Mesothelial cell of epicardium (in vitro differentiated cells): ENCODE measurements around the gene PARN. TPM values are rescaled to one million over a fixed set of nuclear protein-coding genes. Genes with fewer than 3 reads are reported as not detected.
"Not testable (repeated sequence)": the region's sequence is repeated elsewhere in the genome, so short reads cannot be mapped to it uniquely, and the experiment has no call there.

ENCODE experiments used
- DNase-seq, 2 experiments: peaks; one replicate each; pipeline ENCODE4 v3.0.0; 2021; ENCODE audit warnings: low spot score in 2 of 2; ENCODE audit not compliant: unreplicated experiment in 2 of 2
- H3K27ac Mint-ChIP-seq: 2 replicates; pipeline ENCODE4 v1.8.0; 2021; ENCODE audit warnings: mixed read lengths
- H3K27me3 Mint-ChIP-seq: 2 replicates; pipeline ENCODE4 v1.8.0; 2021; ENCODE audit warnings: low read depth, mixed read lengths
- H3K36me3 Mint-ChIP-seq: 2 replicates; pipeline ENCODE4 v1.8.0; 2021; ENCODE audit warnings: mixed read lengths
- H3K4me1 Mint-ChIP-seq: 2 replicates; pipeline ENCODE4 v1.8.0; 2021; ENCODE audit warnings: mixed read lengths
- H3K4me3 Mint-ChIP-seq: 2 replicates; pipeline ENCODE4 v1.8.0; 2021; ENCODE audit warnings: mild to moderate bottlenecking, moderate library complexity, mixed read lengths
- H3K9me3 Mint-ChIP-seq: 2 replicates; pipeline ENCODE4 v1.8.0; 2021; ENCODE audit warnings: mixed read lengths
- total RNA-seq: library from RNA; stranded (reverse); gene quantifications from 3 replicates; pipeline ENCODE4 v1.2.1, GENCODE V29; 2021
- TF ChIP-seq, protein P1 (sequence below): fragments of 200-600 bp; sonication (generic); IDR thresholded peaks from one replicate; pipeline ENCODE4 v1.5.0; 2021; ENCODE audit warnings: antibody characterized with exemption; ENCODE audit not compliant: unreplicated experiment

PARN gene
- total RNA-seq, 1 donor from 2014 or later = 35.6 TPM

DNA sequence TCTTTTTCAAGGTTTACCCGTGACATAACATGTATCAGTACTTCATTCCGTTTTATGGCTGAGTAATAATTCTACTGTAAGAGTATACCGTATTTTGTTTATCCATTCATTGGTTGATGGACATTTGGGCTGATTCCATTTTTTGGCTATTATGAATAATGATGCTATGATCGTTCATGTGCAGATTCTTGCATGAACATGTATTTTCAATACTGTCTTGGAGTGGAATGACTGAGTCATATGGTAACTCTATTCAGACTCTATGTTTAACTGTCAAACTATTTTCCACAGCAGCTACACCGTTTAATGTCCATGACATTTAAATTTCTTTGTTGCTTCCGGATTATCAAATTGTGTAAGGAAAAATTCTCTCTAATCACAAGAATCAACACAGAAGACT, 20.6 kb upstream of the PARN start:
- H3K4me3 Mint-ChIP-seq = no peak overlapping the region
- no peak for DNase-seq
- H3K36me3 Mint-ChIP-seq = peaks cover 23% of the 10 kb centered on the region
- H3K27me3 Mint-ChIP-seq = no peaks in the 10 kb centered on the region
- H3K27ac Mint-ChIP-seq = no peak overlapping the region
- no peaks in the 10 kb centered on the region for H3K4me1 Mint-ChIP-seq
- TF ChIP-seq, protein P1, sequence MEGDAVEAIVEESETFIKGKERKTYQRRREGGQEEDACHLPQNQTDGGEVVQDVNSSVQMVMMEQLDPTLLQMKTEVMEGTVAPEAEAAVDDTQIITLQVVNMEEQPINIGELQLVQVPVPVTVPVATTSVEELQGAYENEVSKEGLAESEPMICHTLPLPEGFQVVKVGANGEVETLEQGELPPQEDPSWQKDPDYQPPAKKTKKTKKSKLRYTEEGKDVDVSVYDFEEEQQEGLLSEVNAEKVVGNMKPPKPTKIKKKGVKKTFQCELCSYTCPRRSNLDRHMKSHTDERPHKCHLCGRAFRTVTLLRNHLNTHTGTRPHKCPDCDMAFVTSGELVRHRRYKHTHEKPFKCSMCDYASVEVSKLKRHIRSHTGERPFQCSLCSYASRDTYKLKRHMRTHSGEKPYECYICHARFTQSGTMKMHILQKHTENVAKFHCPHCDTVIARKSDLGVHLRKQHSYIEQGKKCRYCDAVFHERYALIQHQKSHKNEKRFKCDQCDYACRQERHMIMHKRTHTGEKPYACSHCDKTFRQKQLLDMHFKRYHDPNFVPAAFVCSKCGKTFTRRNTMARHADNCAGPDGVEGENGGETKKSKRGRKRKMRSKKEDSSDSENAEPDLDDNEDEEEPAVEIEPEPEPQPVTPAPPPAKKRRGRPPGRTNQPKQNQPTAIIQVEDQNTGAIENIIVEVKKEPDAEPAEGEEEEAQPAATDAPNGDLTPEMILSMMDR = no peak
- H3K9me3 Mint-ChIP-seq = no peaks in the 10 kb centered on the region

GRCh38 chr16:14649816-14650215, 19.8 kb upstream of the PARN start:
- no peaks in the 10 kb centered on the region for H3K9me3 Mint-ChIP-seq
- no peak for DNase-seq
- TF ChIP-seq, protein P1 = no peak
- H3K4me3 Mint-ChIP-seq = no peak overlapping the region
- H3K4me1 Mint-ChIP-seq = no peaks in the 10 kb centered on the region
- no peaks in the 10 kb centered on the region for H3K27me3 Mint-ChIP-seq
- H3K36me3 Mint-ChIP-seq = peaks cover 25% of the 10 kb centered on the region
- no peak overlapping the region for H3K27ac Mint-ChIP-seq

- H3K4me1 Mint-ChIP-seq = peaks cover 2% of the 10 kb centered on the region
- H3K9me3 Mint-ChIP-seq = no peaks in the 10 kb centered on the region
- TF ChIP-seq, protein P1 = no peak
- no peak overlapping the region for H3K4me3 Mint-ChIP-seq
- DNase-seq = no peak
- peaks cover 12% of the 10 kb centered on the region for H3K36me3 Mint-ChIP-seq
- H3K27me3 Mint-ChIP-seq = no peaks in the 10 kb centered on the region
- peak overlapping the region; percentile 34 for H3K27ac Mint-ChIP-seq
These were observed 11.9 kb upstream of the PARN start for GRCh38 chr16:14641926-14642325.

DNA sequence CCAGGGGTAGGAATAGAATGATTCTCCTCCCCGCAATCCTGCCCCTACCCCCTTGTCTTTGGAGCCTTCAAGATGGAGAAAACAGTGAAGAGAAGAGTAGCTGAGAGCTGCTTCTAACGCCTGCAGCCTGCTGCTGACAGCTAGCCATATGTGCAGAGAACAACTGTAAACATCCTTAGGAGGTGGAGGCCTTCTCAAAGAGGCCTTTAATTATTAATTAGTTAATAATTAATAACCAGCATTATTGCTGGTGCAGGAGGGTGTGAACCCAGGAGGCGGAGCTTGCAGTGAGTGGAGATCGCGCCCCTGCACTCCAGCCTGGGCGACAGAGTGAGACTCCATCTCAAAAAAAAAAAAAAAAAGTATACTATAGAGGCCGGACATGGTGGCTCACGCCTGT, 11.1 kb upstream of the PARN start:
- no peaks in the 10 kb centered on the region for H3K9me3 Mint-ChIP-seq
- no peak for DNase-seq
- no peak overlapping the region for H3K27ac Mint-ChIP-seq
- peaks cover 8% of the 10 kb centered on the region for H3K4me1 Mint-ChIP-seq
- no peaks in the 10 kb centered on the region for H3K27me3 Mint-ChIP-seq
- peaks cover 12% of the 10 kb centered on the region for H3K36me3 Mint-ChIP-seq
- TF ChIP-seq, protein P1 = no peak
- H3K4me3 Mint-ChIP-seq = no peak overlapping the region

- H3K36me3 Mint-ChIP-seq = peaks cover 12% of the 10 kb centered on the region
- TF ChIP-seq, protein P1 = no peak
- no peaks in the 10 kb centered on the region for H3K9me3 Mint-ChIP-seq
- no peak for DNase-seq
- H3K4me1 Mint-ChIP-seq = peaks cover 12% of the 10 kb centered on the region
- H3K4me3 Mint-ChIP-seq = no peak overlapping the region
- no peaks in the 10 kb centered on the region for H3K27me3 Mint-ChIP-seq
- H3K27ac Mint-ChIP-seq = no peak overlapping the region
These were observed 10.5 kb upstream of the PARN start for GRCh38 chr16:14640538-14640937.

DNA sequence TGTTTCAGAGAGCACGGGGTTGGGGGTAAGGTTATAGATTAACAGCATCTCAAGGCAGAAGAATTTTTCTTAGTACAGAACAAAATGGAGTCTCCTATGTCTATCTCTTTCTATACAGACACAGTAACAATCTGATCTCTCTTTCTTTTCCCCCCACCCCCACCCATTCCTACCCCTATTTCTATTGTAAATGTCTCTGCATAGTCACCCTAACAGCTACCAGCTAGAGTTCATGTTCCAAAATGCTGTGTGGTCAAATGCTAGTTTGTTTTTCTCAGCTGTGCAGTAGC, 6.8 kb upstream of the PARN start:
- H3K27ac Mint-ChIP-seq, H3K9me3 Mint-ChIP-seq, H3K4me3 Mint-ChIP-seq, H3K27me3 Mint-ChIP-seq, H3K36me3 Mint-ChIP-seq, DNase-seq: not testable (repeated sequence)
- peaks cover 26% of the 10 kb centered on the region for H3K4me1 Mint-ChIP-seq

- H3K4me3 Mint-ChIP-seq, H3K27me3 Mint-ChIP-seq, DNase-seq, H3K36me3 Mint-ChIP-seq, H3K9me3 Mint-ChIP-seq: not testable (repeated sequence)
- H3K27ac Mint-ChIP-seq = peak overlapping the region; percentile 74
- peaks cover 26% of the 10 kb centered on the region for H3K4me1 Mint-ChIP-seq
These were observed 6.3 kb upstream of the PARN start for GRCh38 chr16:14636179-14636950.
